ENCODE measurements around the gene SNED1. TPM values are rescaled to one million over a fixed set of nuclear protein-coding genes. Genes with fewer than 3 reads are reported as not detected.

SNED1 gene
- total RNA-seq, 2 donors from 2014 or later: 0.66 to 4.5 TPM

DNA sequence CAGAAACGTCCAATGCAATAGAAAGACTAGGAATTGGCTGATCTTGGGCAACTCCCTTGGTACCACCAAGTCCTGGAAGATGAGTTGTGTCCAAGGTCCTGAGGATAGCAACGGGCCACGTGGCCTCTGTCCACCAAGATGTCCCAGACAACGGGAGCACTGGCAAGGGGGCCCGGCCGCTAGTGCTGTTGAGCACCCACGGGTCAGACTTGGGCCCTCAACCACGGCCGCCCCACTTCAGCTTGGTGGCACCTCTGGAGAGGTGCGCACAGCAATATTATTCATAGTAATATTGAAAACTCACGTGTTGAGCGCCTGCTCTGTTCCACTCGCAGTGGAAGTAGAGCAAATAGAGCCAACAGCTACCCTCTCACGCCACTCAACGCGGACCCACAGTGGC, 131.9 kb downstream of the SNED1 start:
- Mint-ChIP-seq H3K27ac (no peak overlapping the region), H3K36me3 (ENCODE audit: low read depth) (peaks cover 57% of the 10 kb centered on the region), H3K27me3 (ENCODE audit: insufficient read depth) (no peaks in the 10 kb centered on the region), H3K4me3 (no peak overlapping the region), H3K4me1 (no peaks in the 10 kb centered on the region), H3K9me3 (no peaks in the 10 kb centered on the region)
- Histone ChIP-seq H3K4me3 (ENCODE audit: low read length) (no peak overlapping the region), H3K4me1 (ENCODE audit: control insufficient read depth, insufficient read depth, low read length) (no peaks in the 10 kb centered on the region), H3K9me3 (ENCODE audit: control insufficient read depth, low read length) (no peaks in the 10 kb centered on the region), H3K27ac (ENCODE audit: low read depth, low read length) (no peak overlapping the region), H3K9ac (ENCODE audit: extremely low read depth, low read length, poor library complexity, severe bottlenecking) (no peak overlapping the region), H3K36me3 (ENCODE audit: control insufficient read depth, insufficient read depth, low read length) (peaks cover 16% of the 10 kb centered on the region), H3K27me3 (ENCODE audit: control insufficient read depth, insufficient read depth, low read length, poor library complexity, severe bottlenecking) (no peaks in the 10 kb centered on the region)
- TF ChIP-seq, protein P1, sequence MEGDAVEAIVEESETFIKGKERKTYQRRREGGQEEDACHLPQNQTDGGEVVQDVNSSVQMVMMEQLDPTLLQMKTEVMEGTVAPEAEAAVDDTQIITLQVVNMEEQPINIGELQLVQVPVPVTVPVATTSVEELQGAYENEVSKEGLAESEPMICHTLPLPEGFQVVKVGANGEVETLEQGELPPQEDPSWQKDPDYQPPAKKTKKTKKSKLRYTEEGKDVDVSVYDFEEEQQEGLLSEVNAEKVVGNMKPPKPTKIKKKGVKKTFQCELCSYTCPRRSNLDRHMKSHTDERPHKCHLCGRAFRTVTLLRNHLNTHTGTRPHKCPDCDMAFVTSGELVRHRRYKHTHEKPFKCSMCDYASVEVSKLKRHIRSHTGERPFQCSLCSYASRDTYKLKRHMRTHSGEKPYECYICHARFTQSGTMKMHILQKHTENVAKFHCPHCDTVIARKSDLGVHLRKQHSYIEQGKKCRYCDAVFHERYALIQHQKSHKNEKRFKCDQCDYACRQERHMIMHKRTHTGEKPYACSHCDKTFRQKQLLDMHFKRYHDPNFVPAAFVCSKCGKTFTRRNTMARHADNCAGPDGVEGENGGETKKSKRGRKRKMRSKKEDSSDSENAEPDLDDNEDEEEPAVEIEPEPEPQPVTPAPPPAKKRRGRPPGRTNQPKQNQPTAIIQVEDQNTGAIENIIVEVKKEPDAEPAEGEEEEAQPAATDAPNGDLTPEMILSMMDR (conservative IDR thresholded peaks at IDR 0.05): no peak
- WGBS, 2 experiments (ENCODE audit: insufficient coverage in 1 of 2, insufficient read length in 1 of 2): 95 to 97% methylated on average over 15 to 16 of the region's 16 CpGs
- DNase-seq: no peak

DNA sequence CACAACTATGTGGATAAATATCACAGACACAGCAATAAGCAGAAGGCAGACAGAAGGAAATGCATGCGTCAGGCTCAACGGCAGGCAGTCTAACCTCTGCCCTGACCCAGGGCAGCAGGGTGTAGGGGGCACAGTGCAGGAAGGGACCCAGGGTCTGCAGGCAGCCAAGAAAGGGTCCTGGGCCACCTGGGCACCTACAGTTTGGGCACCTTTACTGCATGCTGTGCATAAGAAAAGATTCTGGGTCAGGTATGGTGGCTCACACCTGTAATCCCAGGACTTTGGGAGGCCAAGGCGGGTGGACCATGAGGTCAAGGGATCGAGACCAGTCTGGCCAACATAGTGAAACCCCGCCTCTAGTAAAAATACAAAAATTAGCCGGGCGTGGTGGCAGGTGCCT, 133.1 kb downstream of the SNED1 start:
- Histone ChIP-seq H3K27me3 (ENCODE audit: control insufficient read depth, insufficient read depth, low read length, poor library complexity, severe bottlenecking) (no peaks in the 10 kb centered on the region), H3K4me1 (ENCODE audit: control insufficient read depth, insufficient read depth, low read length) (no peaks in the 10 kb centered on the region), H3K9me3 (ENCODE audit: control insufficient read depth, low read length) (no peaks in the 10 kb centered on the region), H3K9ac (ENCODE audit: extremely low read depth, low read length, poor library complexity, severe bottlenecking) (no peak overlapping the region), H3K4me3 (ENCODE audit: low read length) (no peak overlapping the region), H3K36me3 (ENCODE audit: control insufficient read depth, insufficient read depth, low read length) (peaks cover 21% of the 10 kb centered on the region), H3K27ac (ENCODE audit: low read depth, low read length) (no peak overlapping the region)
- Mint-ChIP-seq H3K27me3 (ENCODE audit: insufficient read depth) (no peaks in the 10 kb centered on the region), H3K9me3 (no peaks in the 10 kb centered on the region), H3K36me3 (ENCODE audit: low read depth) (peaks cover 57% of the 10 kb centered on the region), H3K27ac (no peak overlapping the region), H3K4me3 (no peak overlapping the region), H3K4me1 (no peaks in the 10 kb centered on the region)
- no peak for DNase-seq
- TF ChIP-seq, protein P1 (conservative IDR thresholded peaks at IDR 0.05): no peak
- WGBS, 2 experiments (ENCODE audit: insufficient coverage in 1 of 2, insufficient read length in 1 of 2): 94% methylated on average over 7 of the region's 7 CpGs

DNA sequence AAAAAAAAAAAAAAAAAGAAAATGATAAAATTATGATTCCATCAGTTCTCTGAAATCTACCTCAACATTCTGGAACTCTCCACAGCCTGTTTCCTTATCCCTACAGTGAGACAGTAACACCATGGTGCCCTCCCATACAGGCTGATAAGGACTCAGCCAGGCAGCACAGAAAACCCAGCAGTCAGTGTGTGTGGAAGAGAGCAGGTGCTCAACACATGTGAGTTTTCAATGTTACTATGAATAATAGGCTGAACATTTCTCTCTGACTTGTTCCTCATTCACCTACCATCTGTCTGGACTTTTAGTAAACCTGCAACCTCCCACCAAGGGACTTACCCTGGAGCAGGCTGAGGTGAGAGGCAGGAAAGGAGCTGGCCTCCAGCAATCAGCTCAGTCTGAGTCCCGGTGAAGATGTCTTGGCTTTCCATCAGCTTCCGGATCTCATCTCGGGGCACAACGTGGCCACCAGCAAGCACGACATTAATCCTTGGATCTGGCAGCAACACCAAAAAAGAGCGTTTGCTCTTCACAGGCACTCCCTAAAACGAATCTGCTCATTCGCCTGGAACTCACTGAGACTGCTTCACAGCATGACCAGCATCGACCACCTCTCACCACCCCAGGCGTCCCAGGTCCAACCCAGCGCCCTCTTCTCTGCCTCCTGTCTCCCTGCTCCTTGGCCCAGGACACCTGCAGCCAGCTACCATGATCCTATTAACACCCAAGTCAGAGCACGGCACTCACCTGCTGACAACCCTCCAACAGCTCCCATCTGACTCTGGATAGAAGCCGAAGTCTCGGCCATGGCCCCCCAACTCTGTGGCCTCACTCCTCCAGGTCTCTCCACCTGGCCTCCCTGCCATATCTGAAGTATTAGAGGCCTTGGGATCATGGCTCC, 134.4 kb downstream of the SNED1 start:
- Histone ChIP-seq H3K36me3 (ENCODE audit: control insufficient read depth, insufficient read depth, low read length) (peaks cover 22% of the 10 kb centered on the region), H3K9ac (ENCODE audit: extremely low read depth, low read length, poor library complexity, severe bottlenecking) (no peak overlapping the region), H3K4me3 (ENCODE audit: low read length) (no peak overlapping the region), H3K27ac (ENCODE audit: low read depth, low read length) (no peak overlapping the region), H3K9me3 (ENCODE audit: control insufficient read depth, low read length) (no peaks in the 10 kb centered on the region), H3K27me3 (ENCODE audit: control insufficient read depth, insufficient read depth, low read length, poor library complexity, severe bottlenecking) (no peaks in the 10 kb centered on the region), H3K4me1 (ENCODE audit: control insufficient read depth, insufficient read depth, low read length) (no peaks in the 10 kb centered on the region)
- H3K27me3 Mint-ChIP-seq (ENCODE audit: insufficient read depth): no peaks in the 10 kb centered on the region
- no peaks in the 10 kb centered on the region for H3K9me3 Mint-ChIP-seq
- H3K4me3 Mint-ChIP-seq: no peak overlapping the region
- DNase-seq: no peak
- 93 to 100% methylated on average over 5 to 14 of the region's 14 CpGs for WGBS, 2 experiments (ENCODE audit: insufficient coverage in 1 of 2, insufficient read length in 1 of 2)
- H3K36me3 Mint-ChIP-seq (ENCODE audit: low read depth): peaks cover 51% of the 10 kb centered on the region
- no peaks in the 10 kb centered on the region for H3K4me1 Mint-ChIP-seq
- TF ChIP-seq, protein P1 (conservative IDR thresholded peaks at IDR 0.05): no peak
- no peak overlapping the region for H3K27ac Mint-ChIP-seq
